Coronary artery (tissue), 2 donors: ENCODE measurements around the gene OLFM1.

Experiments
- DNase-seq: peaks from one replicate; pipeline ENCODE4 v3.0.0-alpha.2; 2017; ENCODE audit warnings: low spot score
- H3K27ac ChIP-seq, 2 donors: fragments of 200-600 bp; sonication (generic); one replicate each; pipeline ENCODE4 v1.5.1; 2016 to 2019
- H3K4me3 ChIP-seq: fragments of 200-600 bp; sonication (generic); 2 replicates; pipeline ENCODE4 v1.5.1; 2016; ENCODE audit warnings: mild to moderate bottlenecking, moderate library complexity
- CTCF ChIP-seq: fragments of 200-600 bp; sonication (generic); IDR thresholded peaks from one replicate; pipeline ENCODE4 v1.5.1; 2019; ENCODE audit warnings: antibody characterized with exemption

OLFM1 gene

DNA sequence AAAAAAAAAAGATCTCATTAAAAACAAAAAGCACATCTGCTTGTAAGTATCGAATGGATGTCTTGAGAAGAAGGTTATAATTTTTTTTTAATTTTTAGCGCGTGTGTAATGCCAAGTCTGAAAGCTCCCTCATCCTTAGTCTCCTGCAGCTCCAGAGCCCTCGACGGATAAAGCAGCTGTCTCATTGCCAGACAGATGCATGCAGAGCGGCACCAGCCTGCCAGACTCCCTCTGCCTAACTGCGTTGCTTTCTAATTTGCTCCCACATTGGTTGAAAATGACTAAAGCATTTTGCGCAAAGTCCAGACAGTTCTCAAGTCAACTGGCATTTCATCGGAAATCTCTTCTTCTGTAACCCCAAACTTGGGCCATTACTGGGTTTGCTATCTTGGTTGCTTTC is 29.4 kb downstream of the OLFM1 start:
- H3K27ac ChIP-seq, result no peak overlapping the region
- H3K4me3 ChIP-seq, result no peak overlapping the region
- TF ChIP-seq CTCF, result no peak
- DNase-seq, result no peak

DNA sequence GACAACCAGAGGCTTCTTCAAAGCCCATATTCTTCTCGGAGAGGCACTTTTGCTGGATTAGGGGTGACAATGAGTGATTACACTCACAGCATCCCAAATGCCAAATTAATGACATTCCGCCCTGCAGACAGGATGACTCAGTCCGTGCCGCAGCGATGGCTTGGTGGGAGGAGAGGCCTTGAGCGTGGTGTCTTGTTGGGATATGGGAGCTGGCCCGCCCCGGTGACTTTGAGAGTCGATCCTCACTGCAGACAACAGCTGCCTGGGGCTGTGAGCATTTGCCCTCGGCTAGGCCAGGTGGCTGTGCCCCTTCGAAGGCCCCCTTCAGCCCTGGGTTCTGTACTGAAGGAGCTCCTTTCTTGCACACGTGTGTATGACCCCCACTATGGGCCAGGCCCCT is 29.8 kb downstream of the OLFM1 start:
- H3K27ac ChIP-seq, result no peak overlapping the region
- TF ChIP-seq CTCF, result no peak
- no peak for DNase-seq
- H3K4me3 ChIP-seq, result no peak overlapping the region

GRCh38 chr9:135119496-135120064 is 32.1 kb downstream of the OLFM1 start:
- no peak for DNase-seq
- TF ChIP-seq CTCF, result no peak
- Histone ChIP-seq H3K27ac (no peak overlapping the region), H3K4me3 (no peak overlapping the region)

- H3K4me3 ChIP-seq, result no peak overlapping the region
- DNase-seq, result no peak
- H3K27ac ChIP-seq, result no peak overlapping the region
- no peak for TF ChIP-seq CTCF
These were observed 32.8 kb downstream of the OLFM1 start for GRCh38 chr9:135120249-135120648.

DNA sequence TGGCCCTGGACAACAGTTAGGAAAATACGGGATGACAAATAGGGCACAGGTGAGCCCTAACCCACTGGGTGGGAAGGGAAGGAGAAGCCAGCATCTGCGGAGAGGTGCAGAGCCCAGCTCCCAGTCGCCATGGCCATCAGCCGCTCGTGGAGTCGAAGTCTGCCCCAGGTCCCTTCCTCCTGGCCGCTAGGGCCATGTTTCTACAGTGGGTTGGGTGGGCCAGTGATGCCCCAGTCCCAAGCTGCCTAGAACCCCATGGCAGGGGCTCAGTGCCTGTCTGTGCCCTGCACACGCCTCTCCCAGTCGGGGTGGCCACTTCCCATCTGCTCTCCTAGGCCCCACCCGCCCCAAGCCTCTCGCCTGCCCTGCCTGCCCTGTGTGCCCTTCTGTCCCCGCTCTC is 34.8 kb downstream of the OLFM1 start:
- Histone ChIP-seq H3K4me3 (no peak overlapping the region), H3K27ac (no peak overlapping the region)
- no peak for DNase-seq
- no peak for TF ChIP-seq CTCF

GRCh38 chr9:135123126-135123772 is 35.8 kb downstream of the OLFM1 start:
- no peak for TF ChIP-seq CTCF
- DNase-seq, result no peak
- peak overlapping the region in 1 of 2 donors; percentile 21 for H3K27ac ChIP-seq
- H3K4me3 ChIP-seq, result no peak overlapping the region

- DNase-seq, result no peak
- Histone ChIP-seq H3K27ac (peak overlapping the region in 1 of 2 donors; percentile 21), H3K4me3 (no peak overlapping the region)
- no peak for TF ChIP-seq CTCF
These were observed 36.3 kb downstream of the OLFM1 start for GRCh38 chr9:135123773-135124134.
